GM12892 (cell line): ENCODE measurements around the gene COX6A1.

Source experiments
- POLR2A ChIP-seq: IDR thresholded peaks from 2 replicates; pipeline ENCODE4 v1.6.1; 2011; ENCODE audit warnings: low read depth, low read length, control low read depth
- POLR2AphosphoS5 ChIP-seq: IDR thresholded peaks from 2 replicates; pipeline ENCODE4 v1.6.1; 2011; ENCODE audit warnings: low read depth, low read length, control low read depth

- TF ChIP-seq POLR2AphosphoS5 (no peak), POLR2A (no peak)
These were observed 28.8 kb downstream of the COX6A1 start for GRCh38 chr12:120466560-120467315.
